Keratinocyte (primary cell): Measurements from ENCODE around the gene PIEZO1.

Source experiments
- CTCF ChIP-seq, 3 experiments: IDR thresholded peaks in 1 of 3; conservative IDR thresholded peaks in 1 of 3; optimal IDR thresholded peaks in 1 of 3; 2 replicates in 2 of 3; 3 replicates in 1 of 3; pipeline versions ENCODE3 to v1.5.1; 2011; ENCODE audit warnings: low read length in 3 of 3, mild to moderate bottlenecking in 3 of 3, moderate library complexity in 2 of 3, control low read depth in 1 of 3, inconsistent platforms in 1 of 3; ENCODE audit not compliant: insufficient read depth in 2 of 3; ENCODE audit errors: extremely low read depth in 1 of 3
- EZH2 ChIP-seq: IDR thresholded peaks from one replicate; pipeline ENCODE4 v1.6.1; 2012; ENCODE audit warnings: inconsistent platforms, mild to moderate bottlenecking, low read length, moderate library complexity

- TF ChIP-seq CTCF (optimal IDR thresholded peaks at IDR 0.05 in 1 of 3, IDR thresholded peaks at IDR 0.05 in 1 of 3, conservative IDR thresholded peaks at IDR 0.05 in 1 of 3; ENCODE audit: extremely low read depth in 1 of 3, insufficient read depth in 2 of 3, low read length in 3 of 3) (no peak), EZH2 (no peak)
Measured at GRCh38 chr16:88697116-88697830, 87.7 kb downstream of the PIEZO1 start.
